Large intestine (tissue), 1 donor: Measurements from ENCODE around the gene DLG3. TPM values are rescaled to one million over a fixed set of nuclear protein-coding genes. Genes with fewer than 3 reads are reported as not detected.

ENCODE experiments used
- polyA plus RNA-seq: library from polyadenylated mRNA; unstranded; fragments of 120-200 nt; gene quantifications from one replicate; pipeline ENCODE4 v1.2.1, GENCODE V29; 2013

DLG3 gene
- polyA plus RNA-seq, 1 donor, result 37.4 TPM

Other genes starting within 250 kb of the DLG3 start
- 0.18 TPM for gene AWAT1, start 210.2 kb upstream of the DLG3 start, polyA plus RNA-seq
- 2.6 TPM for gene P2RY4, start 184.6 kb upstream of the DLG3 start, polyA plus RNA-seq
- 0.43 TPM for gene ARR3, start 176.5 kb upstream of the DLG3 start, polyA plus RNA-seq
- 0.69 TPM for gene RAB41, start 162.7 kb upstream of the DLG3 start, polyA plus RNA-seq
- gene PDZD11, start 154.9 kb upstream of the DLG3 start, polyA plus RNA-seq, result 48.6 TPM
- 7.7 TPM for gene KIF4A, start 154.7 kb upstream of the DLG3 start, polyA plus RNA-seq
- gene GDPD2, start 21.5 kb upstream of the DLG3 start, polyA plus RNA-seq, result 19.9 TPM